ENCODE results near the gene SLIT1.

DNA sequence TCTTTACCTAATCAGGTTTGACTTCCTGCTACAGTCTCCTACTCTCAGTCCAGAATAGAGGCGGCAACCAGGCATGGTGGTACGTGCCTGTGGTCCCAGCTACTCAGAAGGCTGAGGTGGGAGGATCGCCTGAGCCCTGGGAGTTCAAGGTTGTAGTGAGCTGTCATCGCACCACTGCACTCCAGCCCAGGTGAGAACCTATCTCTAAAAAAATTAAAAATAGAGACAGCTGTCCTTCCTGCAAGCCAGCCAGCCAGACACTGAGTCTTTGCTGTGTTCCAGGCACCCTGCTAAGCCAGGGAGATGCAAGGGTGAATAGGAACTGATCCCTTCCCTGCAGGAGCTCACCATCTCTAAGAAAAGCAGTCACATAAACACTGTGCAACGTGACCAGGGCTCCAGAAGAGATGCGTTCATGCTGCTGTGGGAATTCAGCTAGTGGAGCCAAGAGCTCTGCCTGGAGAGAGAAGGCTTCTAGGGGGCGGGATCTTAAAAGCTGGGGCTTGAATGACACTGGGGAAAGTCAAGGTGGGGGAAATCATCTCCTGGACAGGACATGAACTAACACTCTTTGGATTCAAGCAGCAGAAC, 22.1 kb upstream of the SLIT1 start:
- TF ChIP-seq, protein P1, sequence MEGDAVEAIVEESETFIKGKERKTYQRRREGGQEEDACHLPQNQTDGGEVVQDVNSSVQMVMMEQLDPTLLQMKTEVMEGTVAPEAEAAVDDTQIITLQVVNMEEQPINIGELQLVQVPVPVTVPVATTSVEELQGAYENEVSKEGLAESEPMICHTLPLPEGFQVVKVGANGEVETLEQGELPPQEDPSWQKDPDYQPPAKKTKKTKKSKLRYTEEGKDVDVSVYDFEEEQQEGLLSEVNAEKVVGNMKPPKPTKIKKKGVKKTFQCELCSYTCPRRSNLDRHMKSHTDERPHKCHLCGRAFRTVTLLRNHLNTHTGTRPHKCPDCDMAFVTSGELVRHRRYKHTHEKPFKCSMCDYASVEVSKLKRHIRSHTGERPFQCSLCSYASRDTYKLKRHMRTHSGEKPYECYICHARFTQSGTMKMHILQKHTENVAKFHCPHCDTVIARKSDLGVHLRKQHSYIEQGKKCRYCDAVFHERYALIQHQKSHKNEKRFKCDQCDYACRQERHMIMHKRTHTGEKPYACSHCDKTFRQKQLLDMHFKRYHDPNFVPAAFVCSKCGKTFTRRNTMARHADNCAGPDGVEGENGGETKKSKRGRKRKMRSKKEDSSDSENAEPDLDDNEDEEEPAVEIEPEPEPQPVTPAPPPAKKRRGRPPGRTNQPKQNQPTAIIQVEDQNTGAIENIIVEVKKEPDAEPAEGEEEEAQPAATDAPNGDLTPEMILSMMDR (IDR thresholded peaks at IDR 0.05): no peak
- no peak for TF ChIP-seq POLR2A (IDR thresholded peaks at IDR 0.05)

All from uterus (tissue), 2 donors.